NCI-H226 (cell line): ENCODE measurements around the gene ALLC.

Experiments used
- DNase-seq: peaks from one replicate; pipeline ENCODE4 v3.0.0-alpha.2; 2015

ALLC gene

GRCh38 chr2:3680548-3681345 is 22.7 kb downstream of the ALLC start:
- no peak for DNase-seq

- no peak for DNase-seq
Measured at GRCh38 chr2:3681625-3682024, 23.6 kb downstream of the ALLC start.

- DNase-seq, result no peak
Measured at GRCh38 chr2:3682811-3683210, 24.8 kb downstream of the ALLC start.

DNA sequence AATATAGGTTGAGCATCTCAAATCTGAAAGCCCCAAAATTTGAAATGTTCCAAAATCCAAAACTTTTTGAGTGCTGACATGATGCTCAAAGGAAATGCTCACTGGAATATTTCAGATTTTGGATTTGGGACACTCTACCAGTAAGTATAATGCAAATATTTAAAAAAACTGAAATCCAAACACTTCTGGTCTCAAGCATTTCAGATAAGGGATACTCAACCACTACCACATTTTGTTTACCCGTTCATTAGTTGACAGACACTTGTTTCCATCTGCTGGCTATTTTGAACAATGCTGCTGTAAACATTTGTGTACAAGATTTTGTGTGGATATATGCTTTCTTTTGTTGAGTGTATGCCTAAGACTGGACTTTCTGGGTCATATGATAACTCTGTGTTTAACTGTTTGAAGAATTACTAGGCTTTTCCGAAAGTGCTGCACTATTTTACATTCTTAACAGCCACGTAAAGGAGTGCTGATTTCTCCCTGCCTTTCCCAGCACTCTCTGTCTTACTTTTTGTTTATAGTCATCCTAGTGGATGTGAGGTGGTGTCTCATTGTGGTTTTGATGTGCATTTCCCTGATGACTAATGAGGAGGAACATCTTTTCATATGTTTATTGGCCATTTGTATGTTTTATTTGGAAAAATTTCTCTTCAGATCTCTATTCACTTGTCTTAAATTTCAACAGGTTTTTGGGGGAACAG is 25.9 kb downstream of the ALLC start:
- DNase-seq, result no peak

- no peak for DNase-seq
Measured at GRCh38 chr2:3689998-3690748, 32.2 kb downstream of the ALLC start.

DNA sequence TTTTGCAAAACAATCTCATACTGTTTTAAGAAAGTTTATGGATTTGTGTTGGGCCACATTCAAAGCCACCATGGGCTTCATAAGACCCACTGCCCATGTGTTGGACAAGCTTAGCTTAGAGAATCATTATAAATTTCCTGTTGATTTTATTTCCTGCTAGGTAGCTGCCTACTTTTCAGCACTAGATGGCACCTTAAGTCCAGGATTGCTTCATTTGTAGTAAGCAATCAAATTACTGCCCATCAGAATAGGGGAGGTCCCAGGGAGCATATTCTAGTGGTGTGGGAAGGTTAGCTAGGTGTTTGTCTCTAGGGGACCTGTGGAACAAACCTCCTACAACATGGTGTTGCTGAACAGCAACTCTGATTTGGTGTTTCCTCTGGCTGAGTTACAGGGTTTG is 34.4 kb downstream of the ALLC start:
- peak; percentile 7 for DNase-seq

DNA sequence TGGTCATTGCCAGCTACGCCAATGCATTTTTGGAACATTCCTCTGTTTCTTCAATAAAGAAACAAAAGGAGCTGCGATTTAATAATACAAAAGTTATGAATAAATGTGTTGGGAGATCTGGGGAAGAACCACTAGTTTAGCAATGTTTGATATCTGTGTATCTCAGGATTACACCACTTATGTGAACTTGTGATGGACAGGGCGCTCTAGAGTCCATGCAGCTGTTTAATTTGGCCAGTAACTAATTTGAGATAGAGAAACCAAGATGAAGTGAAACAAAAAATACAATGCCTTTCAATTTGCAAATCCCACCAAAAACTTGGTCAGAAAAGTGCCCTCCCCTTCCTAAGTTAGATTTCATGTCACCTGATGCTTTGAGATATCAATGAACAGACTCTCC is 38.5 kb downstream of the ALLC start:
- no peak for DNase-seq

GRCh38 chr2:3701071-3701470 is 43.1 kb downstream of the ALLC start:
- no peak for DNase-seq

DNA sequence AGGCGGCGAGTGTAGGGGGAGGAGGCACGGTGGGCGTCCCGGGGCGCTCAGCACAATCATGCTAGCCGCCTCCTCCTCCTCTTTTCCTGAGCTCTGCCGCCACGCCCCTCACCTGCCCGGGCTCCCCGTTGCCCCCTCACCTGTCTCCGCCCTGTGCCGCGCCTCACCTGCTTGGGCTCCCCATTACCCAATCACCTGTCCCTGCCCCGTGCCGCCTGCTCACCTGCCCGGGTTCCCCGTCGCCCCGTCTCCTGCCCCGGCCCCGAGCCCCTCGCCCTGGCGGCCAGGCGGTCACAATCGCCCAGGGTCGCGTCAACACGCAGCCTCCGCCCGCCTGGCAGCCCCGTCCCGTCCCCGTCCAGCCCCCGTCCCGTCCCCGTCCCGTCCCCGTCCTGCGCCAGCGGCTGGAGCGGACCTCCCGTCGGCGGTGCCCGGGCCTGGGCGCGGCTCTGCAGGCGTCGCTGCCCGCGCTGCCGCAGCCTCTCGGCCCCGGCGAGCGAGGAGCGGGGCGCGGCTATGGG is 45.3 kb downstream of the ALLC start, which contains the start of gene DCDC2C:
Gene DCDC2C (plus strand): TSS at position 340 of the 521 bp plus-strand sequence. CDS start 177 bp downstream, at position 517.
- no peak for DNase-seq

GRCh38 chr2:3703757-3704355 is 45.9 kb downstream of the ALLC start:
- DNase-seq, result no peak

DNA sequence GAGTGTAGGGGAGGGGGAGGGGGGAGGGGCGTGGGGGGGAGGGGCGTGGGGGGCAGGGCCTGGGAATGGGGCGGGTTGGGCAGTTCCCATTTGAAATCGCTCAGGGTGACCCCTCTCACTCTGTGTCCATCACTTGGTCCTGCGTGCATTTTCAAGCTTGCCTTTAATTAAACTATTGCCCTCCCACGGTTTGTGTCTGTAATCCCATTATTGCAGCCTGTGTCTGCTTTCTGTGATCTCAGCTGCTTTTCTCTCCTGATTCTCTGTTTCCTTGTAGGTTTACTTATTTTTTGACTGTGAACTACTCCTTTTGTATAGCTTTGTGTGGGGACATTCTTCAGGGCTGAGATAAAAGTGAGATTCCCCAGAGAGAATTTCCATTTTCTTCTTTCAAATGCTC is 46.7 kb downstream of the ALLC start:
- DNase-seq, result no peak

GRCh38 chr2:3705782-3706181 is 47.8 kb downstream of the ALLC start:
- DNase-seq, result no peak

- DNase-seq, result no peak
Measured at GRCh38 chr2:3706892-3707291, 48.9 kb downstream of the ALLC start.

DNA sequence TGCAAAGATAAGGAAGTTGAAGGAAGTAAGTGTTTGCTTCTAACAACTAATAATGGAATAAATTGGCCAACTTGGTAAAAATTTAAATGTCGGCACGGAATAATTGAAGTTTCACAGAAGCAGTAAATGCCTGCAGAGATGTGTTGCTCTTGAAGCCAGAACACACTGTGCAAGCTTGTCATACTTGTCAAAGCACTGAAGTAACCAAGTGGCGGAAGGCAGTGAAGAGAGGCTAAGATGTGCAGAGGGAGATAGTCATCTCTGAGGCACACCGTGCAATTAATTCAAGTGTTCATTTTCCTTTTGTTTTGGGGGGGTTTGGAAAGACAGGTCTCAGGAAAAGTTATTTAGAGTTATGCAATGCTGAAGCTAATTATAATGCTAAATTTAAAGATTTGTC is 50.6 kb downstream of the ALLC start:
- no peak for DNase-seq

DNA sequence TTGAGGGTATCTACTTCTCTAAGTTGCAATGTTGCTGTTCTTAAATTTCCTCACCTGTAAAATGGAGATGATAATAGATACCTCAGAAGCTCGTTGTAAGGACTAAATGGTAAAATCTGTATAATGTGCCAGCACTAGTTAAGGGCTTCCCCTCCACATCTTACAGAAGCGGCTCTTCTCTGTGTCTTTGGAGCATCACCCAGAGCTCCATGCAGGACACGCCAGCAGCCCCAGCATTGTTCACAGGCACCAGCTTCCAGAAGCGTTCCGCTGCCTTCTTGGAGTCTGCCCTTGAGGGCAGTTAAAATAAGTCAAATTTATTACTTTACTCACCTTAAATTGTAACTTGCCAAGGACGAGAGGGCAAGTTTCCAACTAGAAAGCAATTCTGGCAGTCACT is 51.2 kb downstream of the ALLC start:
- DNase-seq, result no peak

GRCh38 chr2:3712424-3712823 is 54.4 kb downstream of the ALLC start:
- DNase-seq, result no peak

- no peak for DNase-seq
Measured at GRCh38 chr2:3712831-3713503, 55.0 kb downstream of the ALLC start.

DNA sequence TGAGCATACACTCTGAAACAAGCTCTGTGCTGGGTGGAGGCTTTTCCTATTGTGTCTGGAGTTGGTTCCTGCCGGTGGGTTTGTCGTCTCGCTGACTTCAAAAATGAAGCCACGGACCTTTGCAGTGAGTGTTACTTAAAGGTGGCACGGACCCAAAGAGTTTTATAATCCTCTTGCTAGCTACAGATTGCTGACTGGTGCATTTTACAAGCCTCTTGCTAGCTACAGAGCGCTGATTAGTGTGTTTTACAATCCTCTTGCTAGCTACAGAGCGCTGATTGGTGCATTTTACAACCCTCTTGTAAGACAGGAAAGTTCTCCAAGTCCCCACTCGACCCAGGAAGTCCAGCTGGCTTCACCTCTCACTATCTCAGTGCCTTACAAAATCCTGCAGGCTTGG is 60.7 kb downstream of the ALLC start:
- no peak for DNase-seq

GRCh38 chr2:3725002-3725401 is 67.0 kb downstream of the ALLC start:
- no peak for DNase-seq

GRCh38 chr2:3725458-3726250 is 67.7 kb downstream of the ALLC start:
- no peak for DNase-seq

DNA sequence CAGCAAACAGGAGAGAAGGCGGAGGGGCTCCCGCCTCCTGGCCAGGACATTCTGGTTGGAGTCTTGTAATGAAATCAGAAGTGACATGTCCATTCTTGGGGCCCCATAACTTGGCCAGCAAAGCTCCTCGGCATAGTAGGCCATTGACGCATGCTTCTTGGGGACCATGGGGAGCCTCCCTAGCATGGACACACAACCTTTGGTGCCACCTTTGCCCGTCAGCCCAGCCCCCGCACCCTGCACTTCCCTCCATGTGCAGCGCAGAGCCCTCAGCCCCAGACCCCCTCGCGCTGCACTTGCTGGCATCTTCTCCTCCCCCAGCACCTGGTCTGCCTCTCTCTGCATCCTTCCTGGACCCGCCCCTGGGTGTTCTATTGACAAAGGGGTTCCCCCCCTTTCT is 68.5 kb downstream of the ALLC start:
- no peak for DNase-seq
